Fibroblast of mammary gland (primary cell): ENCODE data around the gene TBX15.
"Not testable (repeated sequence)": the region's sequence is repeated elsewhere in the genome, so short reads cannot be mapped to it uniquely, and the experiment has no call there.

Experiments
- DNase-seq: peaks from one replicate; pipeline ENCODE4 v3.0.0-alpha.2; 2010; ENCODE audit warnings: low read depth
- H3K4me3 ChIP-seq: 2 replicates; pipeline ENCODE4 v1.5.1; 2011; ENCODE audit warnings: low read depth, mild to moderate bottlenecking, low read length, moderate library complexity; ENCODE audit not compliant: control insufficient read depth
- TF ChIP-seq, protein P1 (sequence below): conservative IDR thresholded peaks from 2 replicates; pipeline ENCODE4 v1.5.1; 2011; ENCODE audit warnings: low read depth, low read length, inconsistent platforms; ENCODE audit not compliant: control insufficient read depth, insufficient read depth

Gene TBX15

DNA sequence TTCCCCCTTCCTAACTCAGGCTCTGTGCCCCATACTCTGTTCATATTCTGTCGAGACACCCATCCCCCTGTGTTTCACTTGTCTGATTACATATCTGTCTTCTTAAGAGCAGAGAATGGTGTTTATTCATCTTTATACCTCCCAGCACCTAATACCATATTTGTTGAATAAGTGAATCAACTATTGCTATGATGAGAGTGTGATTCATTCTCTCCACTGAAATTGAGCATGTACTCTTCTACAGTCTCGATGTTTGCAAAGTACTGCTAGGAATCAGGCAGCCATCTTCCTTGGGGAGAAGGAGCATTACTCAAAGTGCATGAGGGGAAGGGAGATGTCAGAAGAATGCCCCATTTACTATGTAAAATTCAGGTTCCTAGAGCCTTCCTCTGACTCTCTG, 27.0 kb downstream of the TBX15 start:
- peak; percentile 80 for DNase-seq
- TF ChIP-seq, protein P1, sequence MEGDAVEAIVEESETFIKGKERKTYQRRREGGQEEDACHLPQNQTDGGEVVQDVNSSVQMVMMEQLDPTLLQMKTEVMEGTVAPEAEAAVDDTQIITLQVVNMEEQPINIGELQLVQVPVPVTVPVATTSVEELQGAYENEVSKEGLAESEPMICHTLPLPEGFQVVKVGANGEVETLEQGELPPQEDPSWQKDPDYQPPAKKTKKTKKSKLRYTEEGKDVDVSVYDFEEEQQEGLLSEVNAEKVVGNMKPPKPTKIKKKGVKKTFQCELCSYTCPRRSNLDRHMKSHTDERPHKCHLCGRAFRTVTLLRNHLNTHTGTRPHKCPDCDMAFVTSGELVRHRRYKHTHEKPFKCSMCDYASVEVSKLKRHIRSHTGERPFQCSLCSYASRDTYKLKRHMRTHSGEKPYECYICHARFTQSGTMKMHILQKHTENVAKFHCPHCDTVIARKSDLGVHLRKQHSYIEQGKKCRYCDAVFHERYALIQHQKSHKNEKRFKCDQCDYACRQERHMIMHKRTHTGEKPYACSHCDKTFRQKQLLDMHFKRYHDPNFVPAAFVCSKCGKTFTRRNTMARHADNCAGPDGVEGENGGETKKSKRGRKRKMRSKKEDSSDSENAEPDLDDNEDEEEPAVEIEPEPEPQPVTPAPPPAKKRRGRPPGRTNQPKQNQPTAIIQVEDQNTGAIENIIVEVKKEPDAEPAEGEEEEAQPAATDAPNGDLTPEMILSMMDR, result no peak
- H3K4me3 ChIP-seq, result no peak overlapping the region

DNA sequence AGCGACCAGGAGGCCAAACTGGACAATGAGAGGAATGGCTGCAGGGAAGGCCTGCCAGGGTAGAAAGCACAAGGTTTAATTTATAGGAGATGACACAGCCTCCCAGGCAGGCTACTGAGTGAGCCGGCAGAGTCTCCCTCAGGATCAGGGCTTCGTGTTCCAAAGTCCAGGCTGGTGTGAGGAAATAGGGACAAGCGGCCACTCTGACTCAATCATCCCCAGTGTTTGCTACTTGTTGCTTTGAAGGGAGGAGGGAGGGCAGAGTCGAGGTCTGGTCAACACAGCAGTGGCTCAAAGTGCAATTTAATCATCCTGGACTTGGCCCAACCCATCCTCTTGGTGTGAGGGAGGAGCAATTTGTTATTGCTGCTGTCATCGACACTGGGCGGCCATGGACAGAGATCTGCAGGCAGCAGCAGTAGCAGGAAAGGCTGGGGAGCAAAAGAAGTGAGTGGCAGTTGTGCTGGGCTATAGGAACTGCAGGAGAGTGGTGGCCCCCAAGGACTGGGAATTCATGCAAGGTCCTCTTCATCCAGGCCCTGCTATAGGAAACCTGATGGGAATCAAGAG, 27.5 kb downstream of the TBX15 start:
- H3K4me3 ChIP-seq, result no peak overlapping the region
- peak; percentile 99 for DNase-seq
- TF ChIP-seq, protein P1, result no peak

DNA sequence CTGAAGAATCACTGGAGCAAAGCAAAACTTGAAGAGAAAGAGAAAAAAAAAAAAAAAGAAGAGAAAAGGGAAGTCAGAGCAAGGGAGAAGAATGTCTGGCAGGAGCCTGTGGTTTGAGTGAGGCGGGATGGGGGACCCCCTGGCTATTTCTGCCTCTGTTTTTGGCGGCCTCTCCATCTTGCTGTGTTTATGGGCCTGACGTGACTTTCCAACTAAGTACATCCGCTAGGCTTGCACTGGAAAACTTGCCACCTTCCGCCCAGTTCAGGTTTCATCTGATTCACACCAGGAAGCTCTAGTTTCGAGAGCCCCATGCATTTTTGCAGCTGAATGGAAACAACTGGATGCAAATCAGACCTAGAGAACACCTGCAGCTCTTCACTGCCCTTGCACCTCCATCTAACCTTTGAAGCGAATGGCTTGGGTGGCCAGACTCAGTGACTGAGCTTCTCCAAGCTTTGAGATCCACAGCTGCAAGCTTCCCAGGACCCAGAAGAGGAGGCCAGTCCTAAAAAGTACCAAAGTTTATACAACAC, 28.0 kb downstream of the TBX15 start:
- TF ChIP-seq, protein P1, result no peak
- no peak overlapping the region for H3K4me3 ChIP-seq
- no peak for DNase-seq

DNA sequence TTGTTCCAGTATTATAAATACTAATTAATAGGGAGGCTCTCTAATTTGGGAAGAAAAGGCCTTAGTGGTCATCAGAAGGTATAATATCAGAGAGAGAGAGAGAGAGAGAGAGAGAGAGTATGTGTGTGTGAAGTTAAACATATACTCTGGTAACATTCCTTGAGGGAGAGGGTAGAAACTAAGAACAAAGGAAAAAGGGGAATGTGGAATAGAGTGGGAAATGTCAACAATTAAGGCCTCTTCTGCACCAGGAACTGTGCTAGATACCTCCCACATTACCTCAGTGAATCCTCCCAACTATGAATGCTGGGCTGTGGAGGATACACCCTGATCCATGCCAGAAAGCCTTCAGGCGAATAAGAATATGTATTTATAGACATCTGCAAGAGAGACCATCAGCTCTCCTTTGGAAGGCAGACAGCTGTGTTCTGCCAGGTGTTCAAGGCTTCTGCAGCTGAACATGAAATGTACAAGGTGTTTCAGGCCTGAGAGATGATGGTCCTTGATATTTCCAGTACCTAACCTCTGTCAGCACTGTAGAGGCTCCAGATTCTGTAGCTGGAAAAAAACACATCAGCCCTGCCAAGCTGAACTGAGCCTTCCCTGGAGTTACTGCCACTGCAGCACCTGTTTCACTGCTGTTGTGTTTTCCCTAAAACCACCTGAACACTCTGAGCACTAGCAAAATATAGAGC, 29.1 kb downstream of the TBX15 start:
- DNase-seq, result no peak
- TF ChIP-seq, protein P1, result no peak
- H3K4me3 ChIP-seq, result no peak overlapping the region

DNA sequence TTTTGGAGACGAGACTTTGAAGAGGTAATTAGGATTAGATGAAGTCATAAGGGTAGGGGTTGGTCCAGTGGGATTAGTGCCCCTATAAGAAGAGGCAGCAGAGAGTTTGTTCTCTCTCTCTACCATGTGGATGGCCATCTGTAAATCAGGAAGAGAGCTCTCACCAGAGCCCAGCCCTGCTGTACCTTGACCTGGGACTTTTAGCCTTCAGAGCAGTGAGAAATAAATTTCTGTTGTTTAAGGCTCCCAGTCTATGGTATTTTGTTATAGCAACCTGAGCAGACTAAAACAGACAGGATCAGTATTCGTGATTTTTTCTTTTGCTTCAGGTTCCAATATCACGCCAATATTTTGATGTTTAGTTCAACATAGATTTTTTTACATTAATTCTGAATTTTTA, 30.0 kb downstream of the TBX15 start:
- TF ChIP-seq, protein P1, result no peak
- no peak overlapping the region for H3K4me3 ChIP-seq
- no peak for DNase-seq

DNA sequence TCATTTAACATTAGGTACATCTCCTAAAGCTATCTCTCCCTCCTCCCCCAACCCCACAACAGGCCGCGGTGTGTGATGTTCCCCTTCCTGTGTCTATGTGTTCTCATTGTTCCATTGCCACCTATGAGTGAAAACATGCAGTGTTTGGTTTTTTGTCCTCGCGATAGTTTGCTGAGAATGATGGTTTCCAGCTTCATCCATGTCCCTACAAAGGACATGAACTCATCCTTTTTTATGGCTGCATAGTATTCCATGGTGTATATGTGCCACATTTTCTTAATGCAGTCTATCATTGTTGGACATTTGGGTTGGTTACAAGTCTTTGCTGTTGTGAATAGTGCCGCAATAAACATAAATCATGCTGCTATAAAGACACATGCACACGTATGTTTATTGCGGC, 30.6 kb downstream of the TBX15 start:
- not testable (repeated sequence) for DNase-seq, H3K4me3 ChIP-seq

DNA sequence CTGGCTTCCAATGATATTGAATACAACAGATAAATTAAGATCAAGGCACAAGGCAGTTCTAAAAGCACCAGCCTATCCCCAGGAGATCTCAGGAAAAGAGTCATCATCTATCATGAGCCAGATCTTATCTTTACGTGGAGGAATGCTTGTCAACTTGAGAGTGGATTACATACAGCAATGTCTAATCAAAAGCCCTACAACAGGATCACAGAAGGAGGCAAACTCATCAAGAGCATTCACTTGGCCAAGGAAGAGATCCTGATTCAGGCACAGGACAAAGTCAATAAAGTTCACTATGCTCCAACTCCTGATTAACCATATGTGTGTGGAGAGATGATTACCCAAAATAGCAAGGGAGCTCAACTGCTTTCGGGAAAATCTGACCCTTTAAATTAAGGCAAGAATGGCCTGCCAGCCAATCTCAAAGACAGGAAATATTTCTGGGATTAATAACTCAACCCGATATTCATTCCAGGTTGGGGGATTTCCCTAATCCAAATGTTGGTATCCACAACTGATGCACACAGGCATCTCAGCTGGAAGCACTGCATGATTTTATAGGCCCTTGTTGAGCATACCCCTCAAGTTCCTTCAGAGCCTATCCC, 33.7 kb downstream of the TBX15 start:
- DNase-seq, result peak; percentile 47
- TF ChIP-seq, protein P1, result no peak
- no peak overlapping the region for H3K4me3 ChIP-seq
